NCI-H2196 treated with DMSO at 0.1 percent for 48 hours (cell line): Measurements from ENCODE around the gene STARD5.

Experiments
- DNase-seq: peaks from one replicate; lab custom pipeline; 2025; ENCODE audit not compliant: unreplicated experiment; lab: John Stamatoyannopoulos, UW

STARD5 gene

GRCh38 chr15:81277851-81278250 lies 46.1 kb downstream of the STARD5 start:
- DNase-seq: no peak

- no peak for DNase-seq
Measured at GRCh38 chr15:81276967-81277366, 47.0 kb downstream of the STARD5 start.

GRCh38 chr15:81275711-81276392 lies 48.1 kb downstream of the STARD5 start:
- DNase-seq: no peak

GRCh38 chr15:81274931-81275707 lies 48.8 kb downstream of the STARD5 start:
- DNase-seq: peak; percentile 34

GRCh38 chr15:81274255-81274654 lies 49.7 kb downstream of the STARD5 start:
- DNase-seq: no peak

GRCh38 chr15:81273855-81274254 lies 50.1 kb downstream of the STARD5 start:
- no peak for DNase-seq

GRCh38 chr15:81273200-81273599 lies 50.7 kb downstream of the STARD5 start:
- DNase-seq: no peak

- no peak for DNase-seq
Measured at GRCh38 chr15:81271761-81272644, 51.9 kb downstream of the STARD5 start.

- DNase-seq: no peak
Measured at GRCh38 chr15:81270781-81271491, 53.0 kb downstream of the STARD5 start.

GRCh38 chr15:81270188-81270587 lies 53.8 kb downstream of the STARD5 start:
- DNase-seq: no peak

GRCh38 chr15:81268881-81269601 lies 54.9 kb downstream of the STARD5 start:
- DNase-seq: no peak

GRCh38 chr15:81268340-81268739 lies 55.6 kb downstream of the STARD5 start:
- no peak for DNase-seq

- peak; percentile 39 for DNase-seq
Measured at GRCh38 chr15:81265944-81266775, 57.8 kb downstream of the STARD5 start.

GRCh38 chr15:81265256-81265943 lies 58.5 kb downstream of the STARD5 start:
- no peak for DNase-seq

GRCh38 chr15:81264072-81264857 lies 59.7 kb downstream of the STARD5 start:
- DNase-seq: no peak

- no peak for DNase-seq
Measured at GRCh38 chr15:81263477-81263876, 60.5 kb downstream of the STARD5 start.

- DNase-seq: no peak
Measured at GRCh38 chr15:81261172-81261811, 62.6 kb downstream of the STARD5 start.
